Measurements from ENCODE around the gene WDR90. TPM values are rescaled to one million over a fixed set of nuclear protein-coding genes. Genes with fewer than 3 reads are reported as not detected.

The WDR90 gene
- polyA plus RNA-seq, 2 donors, result 19.5 to 45.3 TPM

DNA sequence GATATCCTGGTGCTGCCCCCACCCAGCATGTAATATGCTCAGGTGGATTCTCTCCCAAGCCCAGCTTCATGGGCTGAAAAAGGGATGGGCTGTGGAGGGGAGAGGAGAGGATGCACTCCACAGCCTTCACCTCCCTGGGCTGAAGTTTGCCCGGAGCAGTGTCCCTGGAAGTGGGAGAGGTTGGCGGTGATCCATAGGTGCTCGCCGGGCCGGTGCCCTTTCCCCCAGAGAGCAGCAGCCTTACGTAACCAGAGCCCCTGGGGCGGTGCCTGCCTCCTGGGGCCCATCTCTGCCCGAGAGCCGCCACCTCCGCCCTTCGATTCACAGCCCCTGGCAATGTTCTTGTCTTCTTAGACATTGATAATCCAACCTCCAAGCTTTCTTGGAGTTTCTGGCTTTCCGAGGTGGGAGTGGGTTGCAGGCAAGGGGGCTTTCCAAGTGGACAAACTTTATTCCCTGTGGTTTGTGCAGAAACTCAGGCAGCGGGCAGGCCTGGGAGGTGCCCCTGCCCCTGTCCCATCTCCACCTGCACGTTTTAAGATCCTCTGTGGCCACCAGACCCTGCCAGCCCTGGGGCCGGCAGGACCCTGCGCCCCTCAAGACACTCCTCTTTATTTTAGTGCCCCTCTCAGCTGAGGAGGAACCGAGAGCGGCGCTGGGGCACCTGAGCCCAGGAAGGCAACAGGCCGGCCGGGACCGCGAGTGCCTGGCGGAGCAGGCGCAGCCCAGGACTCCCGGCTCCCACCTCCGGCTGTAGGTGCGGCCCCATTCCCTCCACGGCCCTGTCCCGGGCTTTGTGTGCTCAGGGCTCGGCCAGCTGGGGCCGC is 3.1 kb upstream of the WDR90 start:
- H3K4me3 ChIP-seq (ENCODE audit: low read depth in 1 of 2, low read length in 2 of 2), result no peak overlapping the region
- no peaks in the 10 kb centered on the region for H3K27me3 ChIP-seq (ENCODE audit: control insufficient read depth in 1 of 2, insufficient read depth in 2 of 2, low read length in 2 of 2)
- H3K9me3 ChIP-seq (ENCODE audit: control insufficient read depth in 2 of 2, insufficient read depth in 1 of 2, low read depth in 1 of 2, low read length in 1 of 2), result no peaks in the 10 kb centered on the region
- peaks cover 15 to 28% of the 10 kb centered on the region in 2 donors for H3K4me1 ChIP-seq (ENCODE audit: control insufficient read depth in 2 of 2, insufficient read depth in 2 of 2, low read length in 1 of 2)
- WGBS, 2 donors, result 70 to 71% methylated on average over 32 of the region's 32 CpGs
- no peak overlapping the region for H3K27ac ChIP-seq (ENCODE audit: low read depth in 2 of 2, low read length in 1 of 2)
- H3K36me3 ChIP-seq (ENCODE audit: control insufficient read depth in 2 of 2, insufficient read depth in 2 of 2, low read length in 1 of 2), result no peaks in the 10 kb centered on the region

- H3K36me3 ChIP-seq (ENCODE audit: control insufficient read depth in 2 of 2, insufficient read depth in 2 of 2, low read length in 1 of 2), result no peaks in the 10 kb centered on the region
- WGBS, 2 donors, result 80 to 81% methylated on average over 22 of the region's 22 CpGs
- no peaks in the 10 kb centered on the region for H3K27me3 ChIP-seq (ENCODE audit: control insufficient read depth in 1 of 2, insufficient read depth in 2 of 2, low read length in 2 of 2)
- H3K4me1 ChIP-seq (ENCODE audit: control insufficient read depth in 2 of 2, insufficient read depth in 2 of 2, low read length in 1 of 2), result peaks cover 15 to 28% of the 10 kb centered on the region in 2 donors
- no peak overlapping the region for H3K4me3 ChIP-seq (ENCODE audit: low read depth in 1 of 2, low read length in 2 of 2)
- no peak overlapping the region for H3K27ac ChIP-seq (ENCODE audit: low read depth in 2 of 2, low read length in 1 of 2)
- no peaks in the 10 kb centered on the region for H3K9me3 ChIP-seq (ENCODE audit: control insufficient read depth in 2 of 2, insufficient read depth in 1 of 2, low read depth in 1 of 2, low read length in 1 of 2)
Observed at GRCh38 chr16:646679-647172, 2.4 kb upstream of the WDR90 start.

DNA sequence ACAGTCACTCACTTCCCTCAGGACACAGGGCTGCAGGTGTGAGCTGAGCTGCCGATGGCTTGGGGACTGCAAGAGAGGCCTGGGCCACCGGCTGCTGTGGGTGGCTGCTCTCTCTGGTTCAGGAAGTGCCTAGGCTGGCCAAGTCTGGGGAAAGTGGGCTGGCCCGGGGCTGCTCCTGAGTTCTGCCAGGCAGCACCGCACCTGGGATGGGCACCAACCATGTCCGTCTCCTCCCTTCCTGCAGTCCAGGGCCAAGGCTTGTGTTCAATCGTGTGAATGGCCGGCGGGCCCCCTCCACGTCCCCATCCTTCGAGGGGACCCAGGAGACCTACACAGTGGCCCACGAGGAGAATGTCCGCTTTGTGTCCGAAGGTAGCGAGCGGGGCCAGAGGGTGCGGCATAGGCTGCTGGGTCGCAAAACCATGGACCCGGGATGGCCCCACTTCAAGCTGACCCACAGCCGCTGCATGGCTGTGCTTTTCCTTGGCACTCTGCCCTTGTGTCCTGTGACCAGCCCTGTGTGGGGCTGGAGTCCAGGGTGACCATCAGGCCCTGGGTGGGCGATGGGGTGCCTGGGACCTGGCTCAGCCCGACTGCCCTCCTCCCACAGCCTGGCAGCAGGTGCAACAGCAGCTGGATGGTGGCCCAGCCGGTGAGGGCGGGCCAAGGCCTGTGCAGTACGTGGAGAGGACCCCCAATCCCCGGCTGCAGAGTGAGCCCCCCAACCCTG is 1.8 kb upstream of the WDR90 start:
- H3K27ac ChIP-seq (ENCODE audit: low read depth in 2 of 2, low read length in 1 of 2), result no peak overlapping the region
- WGBS, 2 donors, result 68 to 74% methylated on average over 25 of the region's 25 CpGs
- H3K4me1 ChIP-seq (ENCODE audit: control insufficient read depth in 2 of 2, insufficient read depth in 2 of 2, low read length in 1 of 2), result peaks cover 15 to 28% of the 10 kb centered on the region in 2 donors

DNA sequence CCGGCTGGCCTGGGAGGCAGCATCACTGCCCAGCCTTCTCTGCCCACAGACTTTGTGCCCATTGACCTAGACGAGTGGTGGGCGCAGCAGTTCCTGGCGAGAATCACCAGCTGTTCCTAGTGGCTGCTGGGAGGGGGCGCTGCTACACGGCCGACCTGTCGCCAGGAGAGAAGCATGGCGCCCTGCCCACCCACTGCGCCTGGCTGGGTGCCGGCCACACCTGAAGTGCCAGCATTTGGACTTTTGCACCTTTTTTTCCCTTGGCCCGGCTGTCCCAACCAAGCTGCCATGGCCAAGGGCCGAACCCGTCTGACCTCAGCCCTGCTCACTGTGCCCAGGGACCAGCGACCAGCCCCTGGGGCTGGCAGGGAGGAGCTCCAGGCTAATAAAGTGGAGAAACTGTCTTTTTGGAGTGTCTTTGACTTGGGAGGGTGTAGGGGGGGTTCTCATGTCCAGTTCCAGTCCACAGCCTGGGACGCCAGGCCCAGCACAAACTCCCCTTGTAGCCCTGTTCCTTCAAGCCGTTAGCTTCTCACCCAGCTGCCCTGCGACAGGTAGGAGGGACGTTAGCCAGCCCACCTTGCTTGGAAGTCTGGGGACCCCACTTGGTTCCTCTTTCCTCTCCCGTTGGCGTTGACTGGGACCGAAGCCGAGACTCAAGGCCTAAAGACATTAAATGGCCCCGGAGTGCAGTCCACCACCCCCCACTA is 939 bp upstream of the WDR90 start:
- peak overlapping the region; percentile 62 to 83 for H3K4me3 ChIP-seq (ENCODE audit: low read depth in 1 of 2, low read length in 2 of 2)
- peaks cover 15 to 19% of the 10 kb centered on the region in 2 donors for H3K4me1 ChIP-seq (ENCODE audit: control insufficient read depth in 2 of 2, insufficient read depth in 2 of 2, low read length in 1 of 2)
- no peaks in the 10 kb centered on the region for H3K36me3 ChIP-seq (ENCODE audit: control insufficient read depth in 2 of 2, insufficient read depth in 2 of 2, low read length in 1 of 2)
- 19 to 28% methylated on average over 24 of the region's 24 CpGs for WGBS, 2 donors
- peak overlapping the region; percentile 87 to 90 for H3K27ac ChIP-seq (ENCODE audit: low read depth in 2 of 2, low read length in 1 of 2)
- no peaks in the 10 kb centered on the region for H3K27me3 ChIP-seq (ENCODE audit: control insufficient read depth in 1 of 2, insufficient read depth in 2 of 2, low read length in 2 of 2)
- H3K9me3 ChIP-seq (ENCODE audit: control insufficient read depth in 2 of 2, insufficient read depth in 1 of 2, low read depth in 1 of 2, low read length in 1 of 2), result no peaks in the 10 kb centered on the region

More for the DNA sequence above, 1.8 kb upstream of the WDR90 start:
- H3K36me3 ChIP-seq (ENCODE audit: control insufficient read depth in 2 of 2, insufficient read depth in 2 of 2, low read length in 1 of 2), result no peaks in the 10 kb centered on the region
- H3K4me3 ChIP-seq (ENCODE audit: low read depth in 1 of 2, low read length in 2 of 2), result no peak overlapping the region
- H3K9me3 ChIP-seq (ENCODE audit: control insufficient read depth in 2 of 2, insufficient read depth in 1 of 2, low read depth in 1 of 2, low read length in 1 of 2), result no peaks in the 10 kb centered on the region
- no peaks in the 10 kb centered on the region for H3K27me3 ChIP-seq (ENCODE audit: control insufficient read depth in 1 of 2, insufficient read depth in 2 of 2, low read length in 2 of 2)

DNA sequence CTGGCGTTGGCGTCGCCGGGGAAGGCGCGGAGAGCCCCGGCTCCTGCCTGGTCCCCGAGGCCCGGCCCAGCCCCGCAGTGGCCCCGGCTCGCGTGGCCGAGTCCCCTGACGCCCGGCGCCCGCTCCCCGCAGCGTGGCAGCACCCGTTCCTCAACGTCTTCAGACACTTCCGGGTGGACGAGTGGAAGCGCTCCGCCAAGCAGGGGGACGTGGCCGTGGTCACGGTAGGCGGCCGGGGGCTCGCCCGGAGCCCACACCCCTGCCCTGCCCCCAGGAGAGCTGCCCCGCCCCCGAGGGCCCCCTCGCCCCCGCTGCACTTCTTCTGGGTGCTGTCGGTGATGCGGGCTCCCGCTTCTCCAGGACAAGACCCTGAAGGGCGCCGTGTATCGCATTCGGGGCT is 466 bp downstream of the WDR90 start:
- Histone ChIP-seq H3K27ac (ENCODE audit: low read depth in 2 of 2, low read length in 1 of 2) (no peak overlapping the region), H3K4me3 (ENCODE audit: low read depth in 1 of 2, low read length in 2 of 2) (peak overlapping the region; percentile 62 to 83), H3K27me3 (ENCODE audit: control insufficient read depth in 1 of 2, insufficient read depth in 2 of 2, low read length in 2 of 2) (no peaks in the 10 kb centered on the region), H3K4me1 (ENCODE audit: control insufficient read depth in 2 of 2, insufficient read depth in 2 of 2, low read length in 1 of 2) (peaks cover 15 to 19% of the 10 kb centered on the region in 2 donors), H3K9me3 (ENCODE audit: control insufficient read depth in 2 of 2, insufficient read depth in 1 of 2, low read depth in 1 of 2, low read length in 1 of 2) (no peaks in the 10 kb centered on the region), H3K36me3 (ENCODE audit: control insufficient read depth in 2 of 2, insufficient read depth in 2 of 2, low read length in 1 of 2) (peaks cover 0 to 5% of the 10 kb centered on the region in 2 donors)
- WGBS, 2 donors, result 2% methylated on average over 34 to 44 of the region's 44 CpGs

- Histone ChIP-seq H3K9me3 (ENCODE audit: control insufficient read depth in 2 of 2, insufficient read depth in 1 of 2, low read depth in 1 of 2, low read length in 1 of 2) (no peaks in the 10 kb centered on the region), H3K4me3 (ENCODE audit: low read depth in 1 of 2, low read length in 2 of 2) (no peak overlapping the region), H3K27me3 (ENCODE audit: control insufficient read depth in 1 of 2, insufficient read depth in 2 of 2, low read length in 2 of 2) (no peaks in the 10 kb centered on the region), H3K36me3 (ENCODE audit: control insufficient read depth in 2 of 2, insufficient read depth in 2 of 2, low read length in 1 of 2) (peaks cover 0 to 15% of the 10 kb centered on the region in 2 donors), H3K4me1 (ENCODE audit: control insufficient read depth in 2 of 2, insufficient read depth in 2 of 2, low read length in 1 of 2) (peaks cover 15 to 19% of the 10 kb centered on the region in 2 donors), H3K27ac (ENCODE audit: low read depth in 2 of 2, low read length in 1 of 2) (no peak overlapping the region)
- WGBS, 2 donors, result 81 to 89% methylated on average over 22 of the region's 22 CpGs
Observed at GRCh38 chr16:651844-652243, 2.7 kb downstream of the WDR90 start.

DNA sequence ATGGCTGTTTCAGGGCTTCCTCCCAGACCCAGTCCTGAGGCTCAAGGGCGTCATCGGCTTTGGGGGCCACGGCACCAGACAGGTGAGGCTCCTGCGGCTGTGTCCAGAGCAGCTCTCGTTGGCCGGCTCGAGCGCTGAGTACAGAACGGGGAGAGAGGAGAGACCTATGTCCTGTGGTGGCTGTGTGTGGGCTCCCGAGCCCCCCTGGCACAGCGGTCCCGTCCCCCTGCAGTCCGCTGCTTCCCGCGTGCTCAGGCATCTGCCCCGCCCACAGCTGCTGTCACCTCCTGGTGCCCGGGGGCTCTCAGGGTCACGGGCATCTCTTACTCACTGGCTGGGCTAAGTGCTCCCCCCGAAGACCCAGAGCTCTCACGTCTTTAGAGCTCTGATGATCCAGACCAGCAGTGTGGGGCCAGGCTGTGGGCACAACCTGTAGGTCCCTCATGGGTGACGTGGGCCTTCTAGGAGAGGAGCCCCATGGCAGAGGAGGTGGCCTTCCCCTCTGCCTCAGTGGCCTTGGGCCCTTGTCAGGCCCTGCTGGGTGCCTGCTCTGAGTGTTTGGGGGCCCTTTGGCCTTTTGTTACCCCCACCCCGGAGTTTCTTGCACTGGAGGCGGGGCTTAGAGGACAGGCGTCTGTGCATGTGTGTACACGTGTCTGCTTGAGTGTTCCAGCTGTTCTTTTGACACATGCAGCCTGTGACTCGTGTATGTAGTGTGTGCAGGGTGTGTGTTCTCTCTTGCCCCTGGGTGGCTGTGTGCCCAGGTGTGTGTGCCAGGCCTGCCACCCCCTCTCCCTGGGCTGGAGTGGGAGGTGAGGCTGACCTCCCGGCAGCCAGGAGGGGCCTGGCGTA is 3.5 kb downstream of the WDR90 start:
- 76 to 84% methylated on average over 19 to 28 of the region's 28 CpGs for WGBS, 2 donors

GRCh38 chr16:654034-654433 is 4.9 kb downstream of the WDR90 start:
- H3K36me3 ChIP-seq (ENCODE audit: control insufficient read depth in 2 of 2, insufficient read depth in 2 of 2, low read length in 1 of 2), result peaks cover 0 to 23% of the 10 kb centered on the region in 2 donors
- no peaks in the 10 kb centered on the region for H3K27me3 ChIP-seq (ENCODE audit: control insufficient read depth in 1 of 2, insufficient read depth in 2 of 2, low read length in 2 of 2)
- peaks cover 4 to 8% of the 10 kb centered on the region in 2 donors for H3K4me1 ChIP-seq (ENCODE audit: control insufficient read depth in 2 of 2, insufficient read depth in 2 of 2, low read length in 1 of 2)
- H3K4me3 ChIP-seq (ENCODE audit: low read depth in 1 of 2, low read length in 2 of 2), result no peak overlapping the region
- no peak overlapping the region for H3K27ac ChIP-seq (ENCODE audit: low read depth in 2 of 2, low read length in 1 of 2)
- WGBS, 2 donors, result 92 to 93% methylated on average over 12 of the region's 12 CpGs
- no peaks in the 10 kb centered on the region for H3K9me3 ChIP-seq (ENCODE audit: control insufficient read depth in 2 of 2, insufficient read depth in 1 of 2, low read depth in 1 of 2, low read length in 1 of 2)

More for the DNA sequence above, 3.5 kb downstream of the WDR90 start:
- H3K4me1 ChIP-seq (ENCODE audit: control insufficient read depth in 2 of 2, insufficient read depth in 2 of 2, low read length in 1 of 2), result peaks cover 9 to 14% of the 10 kb centered on the region in 2 donors
- H3K27me3 ChIP-seq (ENCODE audit: control insufficient read depth in 1 of 2, insufficient read depth in 2 of 2, low read length in 2 of 2), result no peaks in the 10 kb centered on the region
- H3K9me3 ChIP-seq (ENCODE audit: control insufficient read depth in 2 of 2, insufficient read depth in 1 of 2, low read depth in 1 of 2, low read length in 1 of 2), result no peaks in the 10 kb centered on the region
- H3K36me3 ChIP-seq (ENCODE audit: control insufficient read depth in 2 of 2, insufficient read depth in 2 of 2, low read length in 1 of 2), result peaks cover 0 to 15% of the 10 kb centered on the region in 2 donors
- no peak overlapping the region for H3K27ac ChIP-seq (ENCODE audit: low read depth in 2 of 2, low read length in 1 of 2)
- H3K4me3 ChIP-seq (ENCODE audit: low read depth in 1 of 2, low read length in 2 of 2), result no peak overlapping the region
